Measurements from ENCODE around the gene RNF168. TPM values are rescaled to one million over a fixed set of nuclear protein-coding genes. Genes with fewer than 3 reads are reported as not detected.
"Not testable (repeated sequence)": the region's sequence is repeated elsewhere in the genome, so short reads cannot be mapped to it uniquely, and the experiment has no call there.

RNF168 gene
- total and polyA plus RNA-seq, 11 donors: 8.4 to 31.8 (median 20.8) TPM

DNA sequence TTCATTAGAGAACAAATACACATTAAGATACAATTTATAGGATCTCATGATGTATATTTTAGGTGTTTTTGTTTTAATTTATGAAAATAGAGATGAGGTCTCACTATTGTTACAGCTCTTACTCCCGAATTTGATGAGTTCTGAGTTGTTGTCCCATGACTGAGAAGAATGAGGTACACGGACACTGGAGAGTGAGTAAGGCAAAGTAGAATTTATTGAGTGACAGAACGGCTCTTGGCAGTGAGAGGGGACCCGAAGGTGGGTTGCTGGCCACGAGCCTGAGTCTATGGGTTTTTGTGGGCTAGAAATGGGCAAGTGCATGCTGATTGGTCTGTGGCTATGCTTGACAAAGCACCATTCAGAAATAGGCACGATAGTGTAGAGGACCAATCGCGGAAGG, 3.1 kb upstream of the RNF168 start:
- DNase-seq (no peak), ATAC-seq (no peak)
- WGBS, 4 donors: 88 to 92% (median 90%) methylated on average over 8 of the region's 8 CpGs
- H3K4me3 ChIP-seq: no peak overlapping the region
- H3K27ac ChIP-seq: no peak overlapping the region
- H3K4me1 ChIP-seq: peaks cover 0 to 6% (median 0%) of the 10 kb centered on the region in 12 donors
- no peaks in the 10 kb centered on the region for H3K27me3 ChIP-seq
- H3K9me3 ChIP-seq: peaks cover 0 to 14% (median 1%) of the 10 kb centered on the region in 12 donors
- H3K36me3 ChIP-seq: peaks cover 0 to 18% (median 3%) of the 10 kb centered on the region in 9 donors
- TF ChIP-seq, protein P1, sequence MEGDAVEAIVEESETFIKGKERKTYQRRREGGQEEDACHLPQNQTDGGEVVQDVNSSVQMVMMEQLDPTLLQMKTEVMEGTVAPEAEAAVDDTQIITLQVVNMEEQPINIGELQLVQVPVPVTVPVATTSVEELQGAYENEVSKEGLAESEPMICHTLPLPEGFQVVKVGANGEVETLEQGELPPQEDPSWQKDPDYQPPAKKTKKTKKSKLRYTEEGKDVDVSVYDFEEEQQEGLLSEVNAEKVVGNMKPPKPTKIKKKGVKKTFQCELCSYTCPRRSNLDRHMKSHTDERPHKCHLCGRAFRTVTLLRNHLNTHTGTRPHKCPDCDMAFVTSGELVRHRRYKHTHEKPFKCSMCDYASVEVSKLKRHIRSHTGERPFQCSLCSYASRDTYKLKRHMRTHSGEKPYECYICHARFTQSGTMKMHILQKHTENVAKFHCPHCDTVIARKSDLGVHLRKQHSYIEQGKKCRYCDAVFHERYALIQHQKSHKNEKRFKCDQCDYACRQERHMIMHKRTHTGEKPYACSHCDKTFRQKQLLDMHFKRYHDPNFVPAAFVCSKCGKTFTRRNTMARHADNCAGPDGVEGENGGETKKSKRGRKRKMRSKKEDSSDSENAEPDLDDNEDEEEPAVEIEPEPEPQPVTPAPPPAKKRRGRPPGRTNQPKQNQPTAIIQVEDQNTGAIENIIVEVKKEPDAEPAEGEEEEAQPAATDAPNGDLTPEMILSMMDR (IDR thresholded peaks at IDR 0.05): no peak
- no peak for TF ChIP-seq POLR2A (IDR thresholded peaks at IDR 0.05)
- intact Hi-C loops (cut with DNase I): loop anchor here in 2 of 10 donors (10.0 kb wide), 1 partner anchor 72 kb away; the partner anchor contains the start of gene UBXN7 (in 2 of the 2)

DNA sequence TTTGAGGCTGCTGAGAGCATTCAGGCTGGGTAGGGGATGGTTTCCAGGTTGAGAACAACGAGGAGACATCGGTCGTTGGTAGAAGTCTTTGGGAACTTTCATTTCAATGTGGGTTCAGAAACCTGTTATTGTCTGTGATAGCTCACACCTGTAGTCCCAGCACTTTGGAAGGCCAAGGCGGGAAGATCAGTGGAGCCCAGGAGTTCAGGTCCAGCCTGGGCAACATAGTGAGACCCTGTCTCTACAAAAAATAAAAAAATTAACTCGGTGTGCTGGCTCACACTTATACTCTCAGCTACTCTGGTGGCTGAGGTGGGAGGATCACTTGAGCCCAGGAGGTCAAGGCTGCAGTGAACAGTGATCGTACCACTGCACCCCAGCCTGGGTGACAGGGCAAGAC, 988 bp upstream of the RNF168 start:
- TF ChIP-seq, protein P1 (IDR thresholded peaks at IDR 0.05): no peak
- TF ChIP-seq POLR2A (IDR thresholded peaks at IDR 0.05): no peak
- H3K27ac ChIP-seq: peak overlapping the region in 11 of 12 donors; percentile 91 to 99 (median 96)
- no peak overlapping the region for H3K4me3 ChIP-seq
- H3K9me3 ChIP-seq: peaks cover 0 to 14% (median 1%) of the 10 kb centered on the region in 12 donors
- peaks cover 0 to 18% (median 6%) of the 10 kb centered on the region in 9 donors for H3K36me3 ChIP-seq
- no peaks in the 10 kb centered on the region for H3K27me3 ChIP-seq
- H3K4me1 ChIP-seq: peaks cover 0 to 28% (median 12%) of the 10 kb centered on the region in 12 donors
- intact Hi-C loops (cut with DNase I): loop anchor here in 4 of 10 donors (1.0 to 10.0 kb wide), 3 partner anchors 64 to 72 kb away; partner anchors contain the start of genes UBXN7 (in 3 of the 4), FBXO45 (in 1 of the 4) and WDR53 (in 1 of the 4)
- WGBS, 4 donors: 92 to 97% (median 96%) methylated on average over 6 of the region's 6 CpGs
- ATAC-seq: no peak
- no peak for DNase-seq

DNA sequence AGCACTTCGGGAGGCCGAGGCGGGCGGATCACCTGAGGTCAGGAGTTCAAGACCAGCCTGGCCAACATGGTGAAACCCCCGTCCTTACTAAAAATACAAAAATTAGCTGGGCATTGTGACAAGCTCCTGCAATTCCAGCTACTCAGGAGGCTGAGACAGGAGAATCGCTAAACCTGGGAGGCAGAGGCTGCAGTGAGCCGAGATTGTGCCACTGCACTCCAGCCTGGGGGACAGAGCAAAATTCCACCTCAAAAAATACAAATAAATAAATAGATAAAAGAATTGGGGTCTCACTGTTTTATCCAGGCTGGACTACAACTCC, 470 bp upstream of the RNF168 start:
- Histone ChIP-seq H3K36me3 (peaks cover 0 to 16% (median 6%) of the 10 kb centered on the region in 9 donors), H3K9me3 (peaks cover 0 to 14% (median 1%) of the 10 kb centered on the region in 12 donors), H3K27ac (peak overlapping the region; percentile 88 to 99 (median 96)), H3K4me3 (peak overlapping the region in 11 of 12 donors; percentile 69 to 99 (median 88)), H3K4me1 (peaks cover 0 to 33% (median 16%) of the 10 kb centered on the region in 12 donors)
- not testable (repeated sequence) for ATAC-seq, H3K27me3 ChIP-seq, DNase-seq
- intact Hi-C loops (cut with DNase I): loop anchor here in 4 of 10 donors (1.0 to 10.0 kb wide), 3 partner anchors 64 to 72 kb away; partner anchors contain the start of genes UBXN7 (in 3 of the 4), FBXO45 (in 1 of the 4) and WDR53 (in 1 of the 4)
- 24 to 28% (median 26%) methylated on average over 7 of the region's 7 CpGs for WGBS, 4 donors

DNA sequence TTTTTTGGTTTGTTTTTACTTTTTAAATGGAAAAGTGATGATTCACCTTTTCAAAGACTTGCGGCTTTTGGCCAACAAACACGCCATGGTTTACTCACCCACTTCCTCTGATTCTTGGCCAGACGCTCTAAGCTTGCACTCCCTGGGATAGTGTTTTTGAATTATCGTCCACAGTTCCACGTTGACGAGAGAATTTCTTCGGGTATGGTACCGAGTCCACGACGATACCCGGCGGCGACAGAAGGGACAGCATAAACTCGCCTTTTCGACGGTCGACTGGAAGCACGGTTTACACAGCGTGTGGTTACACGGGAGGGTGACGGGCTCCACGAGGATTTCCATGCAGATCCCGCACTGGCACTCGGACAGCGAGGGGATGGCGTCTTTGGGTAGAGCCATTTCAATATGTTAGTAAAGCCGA, 783 bp downstream of the RNF168 start:
- peaks cover 0 to 14% (median 6%) of the 10 kb centered on the region in 9 donors for H3K36me3 ChIP-seq
- 0% methylated on average over 27 of the region's 27 CpGs for WGBS, 4 donors

More for the DNA sequence above, 783 bp downstream of the RNF168 start:
- intact Hi-C loops (cut with DNase I): loop anchor here in 4 of 10 donors (1.0 to 10.0 kb wide), 4 partner anchors 68 to 214 kb away; partner anchors contain the start of gene UBXN7 (in 4 of the 4)
- Histone ChIP-seq H3K27me3 (no peaks in the 10 kb centered on the region), H3K9me3 (peaks cover 0 to 14% (median 1%) of the 10 kb centered on the region in 12 donors), H3K4me1 (peaks cover 0 to 44% (median 22%) of the 10 kb centered on the region in 12 donors), H3K4me3 (peak overlapping the region; percentile 69 to 99 (median 88)), H3K27ac (peak overlapping the region; percentile 88 to 99 (median 96))
- DNase-seq (peak; percentile 36 to 70 (median 52)), ATAC-seq (peak; percentile 33 to 67 (median 50))
- TF ChIP-seq, protein P1 (IDR thresholded peaks at IDR 0.05): no peak
- TF ChIP-seq POLR2A (IDR thresholded peaks at IDR 0.05): no peak

All from heart left ventricle (tissue), 16 donors.